HG03378 (cell line): Measurements from ENCODE around the gene TPX2.
A peak's percentile ranks its signal among the peaks of the same experiment; 100 is the strongest.

ENCODE experiments used
- ATAC-seq: cut with Tn5 transposase; IDR thresholded peaks from one replicate; pipeline ENCODE4 v1.9.1; 2021; ENCODE audit warnings: mild to moderate bottlenecking, moderate library complexity; ENCODE audit not compliant: unreplicated experiment

The TPX2 gene

GRCh38 chr20:31738729-31739549 is at the start of gene TPX2:
TPX2 (plus strand) TSS chr20:31739290; CDS start chr20:31757477, 18,187 bp downstream.
- peak; percentile 92 for ATAC-seq

- no peak for ATAC-seq
Observed at GRCh38 chr20:31690124-31690666, 48.9 kb upstream of the TPX2 start.

GRCh38 chr20:31691646-31692275 is 47.3 kb upstream of the TPX2 start:
- ATAC-seq: peak; percentile 56

GRCh38 chr20:31693402-31693801 is 45.7 kb upstream of the TPX2 start:
- no peak for ATAC-seq

- ATAC-seq: no peak
Observed at GRCh38 chr20:31693987-31694661, 45.0 kb upstream of the TPX2 start.

- ATAC-seq: no peak
Observed at GRCh38 chr20:31694842-31695593, 44.1 kb upstream of the TPX2 start.

GRCh38 chr20:31695849-31696804 is 43.0 kb upstream of the TPX2 start:
- no peak for ATAC-seq

- ATAC-seq: no peak
Observed at GRCh38 chr20:31698243-31698802, 40.8 kb upstream of the TPX2 start.

GRCh38 chr20:31698803-31699718 is 40.0 kb upstream of the TPX2 start:
- peak; percentile 99 for ATAC-seq

GRCh38 chr20:31699801-31700728 is 39.0 kb upstream of the TPX2 start:
- ATAC-seq: no peak

- ATAC-seq: no peak
Observed at GRCh38 chr20:31700747-31701146, 38.3 kb upstream of the TPX2 start.

GRCh38 chr20:31701591-31701990 is 37.5 kb upstream of the TPX2 start:
- no peak for ATAC-seq

GRCh38 chr20:31704225-31705119 is 34.6 kb upstream of the TPX2 start:
- ATAC-seq: no peak

- ATAC-seq: no peak
Observed at GRCh38 chr20:31705191-31705590, 33.9 kb upstream of the TPX2 start.

- peak; percentile 75 for ATAC-seq
Observed at GRCh38 chr20:31705598-31706597, 33.2 kb upstream of the TPX2 start.
